ENCODE results near the gene RYR2. TPM values are rescaled to one million over a fixed set of nuclear protein-coding genes. Genes with fewer than 3 reads are reported as not detected.
"Not testable (repeated sequence)": the region's sequence is repeated elsewhere in the genome, so short reads cannot be mapped to it uniquely, and the experiment has no call there.

The RYR2 gene
- total and polyA plus RNA-seq, 2 of the 8 experiments (the other 6 are each of a cell fraction or from before 2014, with no cell fraction given) = 1.3 to 4.4 TPM

DNA sequence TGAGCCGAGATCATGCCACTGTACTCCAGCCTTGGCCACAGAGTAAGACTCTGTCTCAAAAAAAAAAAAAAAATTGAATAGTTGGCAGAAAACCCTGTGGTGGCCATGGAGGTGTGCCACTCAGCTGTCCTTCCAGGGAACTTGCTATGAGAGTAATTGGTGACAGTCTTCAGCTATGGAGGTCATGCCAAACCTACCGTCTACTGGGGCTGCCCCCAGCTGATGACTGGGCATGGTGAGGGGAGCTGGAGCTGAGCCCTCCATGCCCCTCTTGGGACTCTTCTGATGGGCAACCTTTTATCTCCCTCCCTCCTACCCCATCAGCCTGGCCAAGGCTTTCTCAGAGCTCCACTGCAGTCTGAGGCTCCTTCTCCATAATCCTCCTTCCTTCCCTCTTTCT lies 84.2 kb downstream of the RYR2 start (continued):
- TF ChIP-seq, protein P1, sequence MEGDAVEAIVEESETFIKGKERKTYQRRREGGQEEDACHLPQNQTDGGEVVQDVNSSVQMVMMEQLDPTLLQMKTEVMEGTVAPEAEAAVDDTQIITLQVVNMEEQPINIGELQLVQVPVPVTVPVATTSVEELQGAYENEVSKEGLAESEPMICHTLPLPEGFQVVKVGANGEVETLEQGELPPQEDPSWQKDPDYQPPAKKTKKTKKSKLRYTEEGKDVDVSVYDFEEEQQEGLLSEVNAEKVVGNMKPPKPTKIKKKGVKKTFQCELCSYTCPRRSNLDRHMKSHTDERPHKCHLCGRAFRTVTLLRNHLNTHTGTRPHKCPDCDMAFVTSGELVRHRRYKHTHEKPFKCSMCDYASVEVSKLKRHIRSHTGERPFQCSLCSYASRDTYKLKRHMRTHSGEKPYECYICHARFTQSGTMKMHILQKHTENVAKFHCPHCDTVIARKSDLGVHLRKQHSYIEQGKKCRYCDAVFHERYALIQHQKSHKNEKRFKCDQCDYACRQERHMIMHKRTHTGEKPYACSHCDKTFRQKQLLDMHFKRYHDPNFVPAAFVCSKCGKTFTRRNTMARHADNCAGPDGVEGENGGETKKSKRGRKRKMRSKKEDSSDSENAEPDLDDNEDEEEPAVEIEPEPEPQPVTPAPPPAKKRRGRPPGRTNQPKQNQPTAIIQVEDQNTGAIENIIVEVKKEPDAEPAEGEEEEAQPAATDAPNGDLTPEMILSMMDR (IDR thresholded peaks at IDR 0.05; ENCODE audit: control extremely low read depth in 1 of 3, insufficient read depth in 1 of 3, low read depth in 1 of 3, low read length in 3 of 3) = no peak
- TF ChIP-seq SUZ12 (IDR thresholded peaks at IDR 0.05; ENCODE audit: low read length) = no peak

DNA sequence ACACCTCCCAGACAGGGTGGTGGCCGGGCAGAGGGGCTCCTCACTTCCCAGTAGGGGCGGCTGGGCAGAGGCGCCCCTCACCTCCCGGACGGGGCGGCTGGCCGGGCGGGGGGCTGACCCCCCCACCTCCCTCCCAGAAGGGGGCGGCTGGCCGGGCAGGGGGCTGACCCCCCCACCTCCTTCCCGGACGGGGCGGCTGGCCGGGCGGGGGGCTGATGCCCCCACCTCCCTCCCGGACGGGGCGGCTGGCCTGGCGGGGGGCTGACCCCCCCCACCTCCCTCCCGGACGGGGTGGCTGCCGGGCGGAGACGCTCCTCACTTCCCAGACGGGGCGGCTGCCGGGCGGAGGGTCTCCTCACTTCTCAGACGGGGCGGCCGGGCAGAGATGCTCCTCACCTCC lies 85.3 kb downstream of the RYR2 start:
- H2AK5ac ChIP-seq (ENCODE audit: low read depth, low read length); CTCF ChIA-PET (ENCODE audit: partially characterized antibody); H3K9ac ChIP-seq (replicated peaks in 1 of 4; ENCODE audit: extremely low read depth in 1 of 4, low read depth in 3 of 4, low read length in 3 of 4); H3K27ac ChIP-seq (ENCODE audit: low read depth, low read length); H3K18ac ChIP-seq (ENCODE audit: extremely low read depth, low read length); H4K5ac ChIP-seq (ENCODE audit: insufficient read length, low read depth, low read length); H3K36me3 ChIP-seq (ENCODE audit: control insufficient read depth in 2 of 4, insufficient read depth in 4 of 4, low read length in 3 of 4); H2AFZ ChIP-seq (ENCODE audit: low read length); FAIRE-seq; H2BK120ac ChIP-seq (replicated peaks; ENCODE audit: low read depth, low read length); H4K91ac ChIP-seq (replicated peaks; ENCODE audit: insufficient read length, low read length); DNase-seq (ENCODE audit: low read depth in 1 of 2, low spot score in 2 of 2); H3K4me3 ChIP-seq (ENCODE audit: extremely low read depth in 1 of 4, insufficient read depth in 2 of 4, low read depth in 3 of 4, low read length in 4 of 4); H3K79me1 ChIP-seq (ENCODE audit: low read depth, low read length); H3K4ac ChIP-seq (replicated peaks; ENCODE audit: insufficient read length, low read depth, low read length); H3K14ac ChIP-seq (ENCODE audit: insufficient read length); H4K20me1 ChIP-seq (replicated peaks in 1 of 2; ENCODE audit: control insufficient read depth in 1 of 2, insufficient read depth in 2 of 2, low read length in 2 of 2); H2BK5ac ChIP-seq (ENCODE audit: low read depth, low read length); H4K8ac ChIP-seq (ENCODE audit: extremely low read depth, insufficient read depth, low read length); H2BK12ac ChIP-seq (ENCODE audit: low read depth, low read length); H3K79me2 ChIP-seq (ENCODE audit: control insufficient read depth in 1 of 2, insufficient read depth in 2 of 2, low read length in 2 of 2); H3K4me1 ChIP-seq (replicated peaks in 1 of 4; ENCODE audit: control insufficient read depth in 3 of 4, insufficient read depth in 4 of 4, low read length in 3 of 4); POLR2A ChIA-PET (ENCODE audit: partially characterized antibody); H3K4me2 ChIP-seq (ENCODE audit: insufficient read depth in 1 of 2, low read depth in 2 of 2, low read length in 2 of 2); H2BK15ac ChIP-seq (ENCODE audit: low read length); H3K23me2 ChIP-seq (ENCODE audit: low read depth, low read length); H3K56ac ChIP-seq (replicated peaks; ENCODE audit: insufficient read length, low read depth, low read length); H3K27me3 ChIP-seq (replicated peaks in 1 of 4; ENCODE audit: control insufficient read depth in 3 of 4, extremely low read depth in 1 of 4, insufficient read depth in 3 of 4, low read length in 3 of 4); H2BK20ac ChIP-seq (ENCODE audit: low read length); H3K23ac ChIP-seq (ENCODE audit: insufficient read length): not testable (repeated sequence)
- no CpG with 5 or more reads among the region's 31 CpGs for WGBS, 2 experiments (ENCODE audit: extremely low coverage in 1 of 2, insufficient coverage in 1 of 2, insufficient read length in 1 of 2, insufficient replicate concordance in 2 of 2, low coverage in 1 of 2, low lambda C conversion rate in 2 of 2, missing lambda C conversion rate in 1 of 2)
- peaks cover 12 to 23% of the 10 kb centered on the region in 2 experiments for H3K9me3 ChIP-seq (ENCODE audit: insufficient read depth in 2 of 2, low read depth in 1 of 2, low read length in 1 of 2)
